ENCODE measurements around the gene HDDC3.

DNA sequence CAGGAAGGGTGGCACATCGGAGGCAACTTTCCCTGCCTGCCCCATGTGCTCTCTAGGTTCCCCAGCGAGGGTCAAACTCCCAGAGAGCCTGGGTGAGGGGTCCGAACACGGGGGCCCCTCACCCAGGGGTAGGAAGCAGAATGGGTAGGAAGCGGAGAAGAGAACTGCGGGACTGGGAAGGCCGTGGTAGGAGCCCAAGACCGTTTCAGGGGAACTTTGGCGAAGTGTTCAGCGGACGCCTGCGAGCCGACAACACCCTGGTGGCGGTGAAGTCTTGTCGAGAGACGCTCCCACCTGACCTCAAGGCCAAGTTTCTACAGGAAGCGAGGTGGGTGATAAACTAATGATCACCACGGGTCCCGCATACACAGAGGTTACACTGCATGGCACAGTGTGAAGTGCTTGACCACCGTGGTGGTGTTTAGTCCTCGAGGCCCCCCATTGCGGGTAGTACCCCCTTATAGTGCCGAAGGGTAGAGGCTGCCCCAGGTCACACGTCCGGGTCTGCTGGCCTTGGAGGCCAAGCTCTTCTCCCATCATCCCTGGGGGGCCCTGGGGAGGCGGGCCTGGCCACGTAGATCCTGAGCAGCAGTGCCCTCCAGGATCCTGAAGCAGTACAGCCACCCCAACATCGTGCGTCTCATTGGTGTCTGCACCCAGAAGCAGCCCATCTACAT, 39.7 kb downstream of the HDDC3 start:
- TF ChIP-seq, protein P1, sequence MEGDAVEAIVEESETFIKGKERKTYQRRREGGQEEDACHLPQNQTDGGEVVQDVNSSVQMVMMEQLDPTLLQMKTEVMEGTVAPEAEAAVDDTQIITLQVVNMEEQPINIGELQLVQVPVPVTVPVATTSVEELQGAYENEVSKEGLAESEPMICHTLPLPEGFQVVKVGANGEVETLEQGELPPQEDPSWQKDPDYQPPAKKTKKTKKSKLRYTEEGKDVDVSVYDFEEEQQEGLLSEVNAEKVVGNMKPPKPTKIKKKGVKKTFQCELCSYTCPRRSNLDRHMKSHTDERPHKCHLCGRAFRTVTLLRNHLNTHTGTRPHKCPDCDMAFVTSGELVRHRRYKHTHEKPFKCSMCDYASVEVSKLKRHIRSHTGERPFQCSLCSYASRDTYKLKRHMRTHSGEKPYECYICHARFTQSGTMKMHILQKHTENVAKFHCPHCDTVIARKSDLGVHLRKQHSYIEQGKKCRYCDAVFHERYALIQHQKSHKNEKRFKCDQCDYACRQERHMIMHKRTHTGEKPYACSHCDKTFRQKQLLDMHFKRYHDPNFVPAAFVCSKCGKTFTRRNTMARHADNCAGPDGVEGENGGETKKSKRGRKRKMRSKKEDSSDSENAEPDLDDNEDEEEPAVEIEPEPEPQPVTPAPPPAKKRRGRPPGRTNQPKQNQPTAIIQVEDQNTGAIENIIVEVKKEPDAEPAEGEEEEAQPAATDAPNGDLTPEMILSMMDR (IDR thresholded peaks at IDR 0.05): no peak
- no peak for TF ChIP-seq POLR2A (IDR thresholded peaks at IDR 0.05)

All from lower leg skin (tissue), 3 donors.